SK-N-SH treated with all-trans-retinoic acid at 6 μM for 48 hours (cell line): ENCODE data around the gene ENTPD7.

ENCODE experiments used
- BACH2 ChIP-seq: fragments of 250-450 bp; sonication (Bioruptor Pico); IDR thresholded peaks from 2 replicates; pipeline ENCODE4 v1.9.0; 2021; ENCODE audit warnings: mild to moderate bottlenecking, borderline replicate concordance
- GLIS3 ChIP-seq: fragments of 250-450 bp; sonication (Bioruptor Pico); IDR thresholded peaks from 2 replicates; pipeline ENCODE4 v1.5.0; 2020; ENCODE audit warnings: mild to moderate bottlenecking, moderate library complexity
- ZFP3 ChIP-seq: fragments of 250-450 bp; sonication (Bioruptor Pico); IDR thresholded peaks from 2 replicates; pipeline ENCODE4 v1.5.0; 2020; ENCODE audit warnings: mild to moderate bottlenecking, moderate library complexity
- TF ChIP-seq, protein P1 (sequence below): fragments of 250-450 bp; sonication (Bioruptor Pico); IDR thresholded peaks from 2 replicates; pipeline ENCODE4 v1.8.0; 2020; ENCODE audit warnings: mild to moderate bottlenecking, moderate library complexity, borderline replicate concordance

DNA sequence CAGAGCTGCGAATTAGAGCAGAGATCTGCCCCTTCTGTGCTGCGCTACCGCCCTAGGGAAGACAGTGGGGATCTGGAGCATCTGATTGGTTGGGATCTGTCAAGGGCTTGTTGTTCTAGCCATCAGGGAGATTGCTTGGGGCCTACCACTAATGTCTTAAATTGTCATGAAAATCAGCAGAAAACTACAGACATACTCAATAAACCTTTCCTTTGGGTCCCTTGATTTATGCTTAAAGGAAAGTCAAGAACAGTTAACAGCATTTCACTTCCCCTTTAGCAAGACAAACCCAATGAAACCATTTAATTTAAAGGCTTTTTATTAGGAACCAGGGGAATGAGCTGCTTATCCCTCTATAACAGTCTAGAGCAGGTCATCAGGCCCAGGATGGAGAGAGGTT lies 49.1 kb upstream of the ENTPD7 start:
- TF ChIP-seq GLIS3 (CRISPR knock-in tag) (no peak), ZFP3 (CRISPR knock-in tag) (no peak), BACH2 (CRISPR knock-in tag) (no peak)
- TF ChIP-seq, protein P1, sequence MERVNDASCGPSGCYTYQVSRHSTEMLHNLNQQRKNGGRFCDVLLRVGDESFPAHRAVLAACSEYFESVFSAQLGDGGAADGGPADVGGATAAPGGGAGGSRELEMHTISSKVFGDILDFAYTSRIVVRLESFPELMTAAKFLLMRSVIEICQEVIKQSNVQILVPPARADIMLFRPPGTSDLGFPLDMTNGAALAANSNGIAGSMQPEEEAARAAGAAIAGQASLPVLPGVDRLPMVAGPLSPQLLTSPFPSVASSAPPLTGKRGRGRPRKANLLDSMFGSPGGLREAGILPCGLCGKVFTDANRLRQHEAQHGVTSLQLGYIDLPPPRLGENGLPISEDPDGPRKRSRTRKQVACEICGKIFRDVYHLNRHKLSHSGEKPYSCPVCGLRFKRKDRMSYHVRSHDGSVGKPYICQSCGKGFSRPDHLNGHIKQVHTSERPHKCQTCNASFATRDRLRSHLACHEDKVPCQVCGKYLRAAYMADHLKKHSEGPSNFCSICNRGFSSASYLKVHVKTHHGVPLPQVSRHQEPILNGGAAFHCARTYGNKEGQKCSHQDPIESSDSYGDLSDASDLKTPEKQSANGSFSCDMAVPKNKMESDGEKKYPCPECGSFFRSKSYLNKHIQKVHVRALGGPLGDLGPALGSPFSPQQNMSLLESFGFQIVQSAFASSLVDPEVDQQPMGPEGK (CRISPR knock-in tag), result no peak
